Transverse colon (tissue), 3 donors: ENCODE data around the gene LTK.

Experiments
- CTCF ChIP-seq, 5 experiments: fragments of 200-600 bp in 3 of 5; fragments of 450-650 bp in 2 of 5; sonication (generic) in 3 of 5; IDR thresholded peaks; 1 replicate in 2 of 5; 2 replicates in 3 of 5; pipeline ENCODE4 v1.5.1; 2016 to 2017; ENCODE audit warnings: antibody characterized with exemption in 5 of 5, inconsistent platforms in 3 of 5, mild to moderate bottlenecking in 2 of 5, moderate library complexity in 1 of 5
- EP300 ChIP-seq: sonication (generic); formaldehyde crosslinking; IDR thresholded peaks from one replicate; pipeline ENCODE4 v1.6.1; 2017; ENCODE audit warnings: antibody characterized with exemption, low read depth
- POLR2A ChIP-seq: fragments of 450-650 bp; IDR thresholded peaks from one replicate; pipeline ENCODE4 v1.6.1; 2016; ENCODE audit warnings: antibody characterized with exemption, mild to moderate bottlenecking, moderate library complexity

GRCh38 chr15:41482110-41482877 lies 31.3 kb downstream of the LTK start:
- TF ChIP-seq CTCF (IDR thresholded peaks at IDR 0.05) = no peak
- no peak for TF ChIP-seq POLR2A
- TF ChIP-seq EP300 = no peak
